ENCODE measurements around the gene SMURF1.

GRCh38 chr7:99142727-99143520 is 984 bp downstream of the SMURF1 start:
- TF ChIP-seq POLR2A (IDR thresholded peaks at IDR 0.05; ENCODE audit: low read depth, low read length) (no peak), CTCF (conservative IDR thresholded peaks at IDR 0.05; ENCODE audit: low read depth, low read length) (no peak), CHD1 (IDR thresholded peaks at IDR 0.05; ENCODE audit: low read depth, low read length) (no peak), MXI1 (IDR thresholded peaks at IDR 0.05; ENCODE audit: borderline replicate concordance, low read depth, low read length) (no peak), RAD21 (IDR thresholded peaks at IDR 0.05; ENCODE audit: low read length) (no peak), RFX5 (IDR thresholded peaks at IDR 0.05; ENCODE audit: low read depth, low read length) (no peak), USF2 (IDR thresholded peaks at IDR 0.05; ENCODE audit: low read depth, low read length) (no peak), BHLHE40 (IDR thresholded peaks at IDR 0.05; ENCODE audit: low read depth, low read length) (no peak), MAFK (IDR thresholded peaks at IDR 0.05; ENCODE audit: low read depth, low read length) (no peak), CEBPB (IDR thresholded peaks at IDR 0.05; ENCODE audit: low read depth, low read length) (no peak), SMC3 (IDR thresholded peaks at IDR 0.05; ENCODE audit: low read depth, low read length) (no peak), RCOR1 (IDR thresholded peaks at IDR 0.05; ENCODE audit: insufficient replicate concordance, low read length) (no peak), ELK1 (IDR thresholded peaks at IDR 0.05; ENCODE audit: borderline replicate concordance, low read depth, low read length) (no peak)
